ENCODE data around the gene RAB8B.

Gene RAB8B

GRCh38 chr15:63156755-63157117, 32.7 kb upstream of the RAB8B start (continued):
- TF ChIP-seq PRDM4 (tag by site-specific recombination; IDR thresholded peaks at IDR 0.05): peak; percentile 55; the same call in 1 of the 2 replicates
- TF ChIP-seq, protein P1, sequence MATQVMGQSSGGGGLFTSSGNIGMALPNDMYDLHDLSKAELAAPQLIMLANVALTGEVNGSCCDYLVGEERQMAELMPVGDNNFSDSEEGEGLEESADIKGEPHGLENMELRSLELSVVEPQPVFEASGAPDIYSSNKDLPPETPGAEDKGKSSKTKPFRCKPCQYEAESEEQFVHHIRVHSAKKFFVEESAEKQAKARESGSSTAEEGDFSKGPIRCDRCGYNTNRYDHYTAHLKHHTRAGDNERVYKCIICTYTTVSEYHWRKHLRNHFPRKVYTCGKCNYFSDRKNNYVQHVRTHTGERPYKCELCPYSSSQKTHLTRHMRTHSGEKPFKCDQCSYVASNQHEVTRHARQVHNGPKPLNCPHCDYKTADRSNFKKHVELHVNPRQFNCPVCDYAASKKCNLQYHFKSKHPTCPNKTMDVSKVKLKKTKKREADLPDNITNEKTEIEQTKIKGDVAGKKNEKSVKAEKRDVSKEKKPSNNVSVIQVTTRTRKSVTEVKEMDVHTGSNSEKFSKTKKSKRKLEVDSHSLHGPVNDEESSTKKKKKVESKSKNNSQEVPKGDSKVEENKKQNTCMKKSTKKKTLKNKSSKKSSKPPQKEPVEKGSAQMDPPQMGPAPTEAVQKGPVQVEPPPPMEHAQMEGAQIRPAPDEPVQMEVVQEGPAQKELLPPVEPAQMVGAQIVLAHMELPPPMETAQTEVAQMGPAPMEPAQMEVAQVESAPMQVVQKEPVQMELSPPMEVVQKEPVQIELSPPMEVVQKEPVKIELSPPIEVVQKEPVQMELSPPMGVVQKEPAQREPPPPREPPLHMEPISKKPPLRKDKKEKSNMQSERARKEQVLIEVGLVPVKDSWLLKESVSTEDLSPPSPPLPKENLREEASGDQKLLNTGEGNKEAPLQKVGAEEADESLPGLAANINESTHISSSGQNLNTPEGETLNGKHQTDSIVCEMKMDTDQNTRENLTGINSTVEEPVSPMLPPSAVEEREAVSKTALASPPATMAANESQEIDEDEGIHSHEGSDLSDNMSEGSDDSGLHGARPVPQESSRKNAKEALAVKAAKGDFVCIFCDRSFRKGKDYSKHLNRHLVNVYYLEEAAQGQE (tag by site-specific recombination; IDR thresholded peaks at IDR 0.05): no peak
- TF ChIP-seq ZNF423 (tag by site-specific recombination; IDR thresholded peaks at IDR 0.05): no peak

- CTCF ChIA-PET: interaction anchor here (0.6 to 0.7 kb wide), 2 partner anchors 187 to 992 kb away, joined by 3 read pairs; partner anchors contain the start of gene C2CD4B
- Histone ChIP-seq H3K36me3 (ENCODE audit: control insufficient read depth in 2 of 2, insufficient read depth in 1 of 2, low read length in 2 of 2) (peaks cover 11 to 24% of the 10 kb centered on the region in 2 experiments), H3K27ac (ENCODE audit: extremely low read depth, low read depth, low read length) (peak within 1 kb of the TSS; percentile 99), H3K4me3 (ENCODE audit: low read depth, low read length) (peak within 1 kb of the TSS; percentile 79), H3K9me3 (ENCODE audit: control insufficient read depth, insufficient read depth, low read depth, low read length) (no peaks in the 10 kb centered on the region), H3K4me1 (ENCODE audit: control insufficient read depth, insufficient read depth, low read length) (no peaks in the 10 kb centered on the region)
- POLR2A ChIA-PET: interaction anchor here (0.5 to 1.5 kb wide), 16 partner anchors 9 to 1594 kb away, joined by 3 to 9 read pairs (median 4); partner anchors contain the start of genes APH1B, LACTB and RAB8B
- TF ChIP-seq ZNF555 (tag by site-specific recombination; conservative IDR thresholded peaks at IDR 0.05) (no peak), WT1 (tag by site-specific recombination; IDR thresholded peaks at IDR 0.05) (peak; percentile 43; the same call in 1 of the 2 replicates), KLF7 (tag by site-specific recombination; IDR thresholded peaks at IDR 0.05; ENCODE audit: borderline replicate concordance) (peak; percentile 89), ZNF239 (tag by site-specific recombination; IDR thresholded peaks at IDR 0.05) (no peak), ZNF449 (tag by site-specific recombination; IDR thresholded peaks at IDR 0.05) (peak; percentile 98), INSM2 (tag by site-specific recombination; IDR thresholded peaks at IDR 0.05) (peak; percentile 60), ZNF664 (tag by site-specific recombination; IDR thresholded peaks at IDR 0.05) (no peak), ZNF248 (tag by site-specific recombination; IDR thresholded peaks at IDR 0.05) (no peak), ZBTB10 (tag by site-specific recombination; IDR thresholded peaks at IDR 0.05) (peak; percentile 73), ZNF423 (tag by site-specific recombination; IDR thresholded peaks at IDR 0.05) (peak; percentile 96)
- TF ChIP-seq, protein P2, sequence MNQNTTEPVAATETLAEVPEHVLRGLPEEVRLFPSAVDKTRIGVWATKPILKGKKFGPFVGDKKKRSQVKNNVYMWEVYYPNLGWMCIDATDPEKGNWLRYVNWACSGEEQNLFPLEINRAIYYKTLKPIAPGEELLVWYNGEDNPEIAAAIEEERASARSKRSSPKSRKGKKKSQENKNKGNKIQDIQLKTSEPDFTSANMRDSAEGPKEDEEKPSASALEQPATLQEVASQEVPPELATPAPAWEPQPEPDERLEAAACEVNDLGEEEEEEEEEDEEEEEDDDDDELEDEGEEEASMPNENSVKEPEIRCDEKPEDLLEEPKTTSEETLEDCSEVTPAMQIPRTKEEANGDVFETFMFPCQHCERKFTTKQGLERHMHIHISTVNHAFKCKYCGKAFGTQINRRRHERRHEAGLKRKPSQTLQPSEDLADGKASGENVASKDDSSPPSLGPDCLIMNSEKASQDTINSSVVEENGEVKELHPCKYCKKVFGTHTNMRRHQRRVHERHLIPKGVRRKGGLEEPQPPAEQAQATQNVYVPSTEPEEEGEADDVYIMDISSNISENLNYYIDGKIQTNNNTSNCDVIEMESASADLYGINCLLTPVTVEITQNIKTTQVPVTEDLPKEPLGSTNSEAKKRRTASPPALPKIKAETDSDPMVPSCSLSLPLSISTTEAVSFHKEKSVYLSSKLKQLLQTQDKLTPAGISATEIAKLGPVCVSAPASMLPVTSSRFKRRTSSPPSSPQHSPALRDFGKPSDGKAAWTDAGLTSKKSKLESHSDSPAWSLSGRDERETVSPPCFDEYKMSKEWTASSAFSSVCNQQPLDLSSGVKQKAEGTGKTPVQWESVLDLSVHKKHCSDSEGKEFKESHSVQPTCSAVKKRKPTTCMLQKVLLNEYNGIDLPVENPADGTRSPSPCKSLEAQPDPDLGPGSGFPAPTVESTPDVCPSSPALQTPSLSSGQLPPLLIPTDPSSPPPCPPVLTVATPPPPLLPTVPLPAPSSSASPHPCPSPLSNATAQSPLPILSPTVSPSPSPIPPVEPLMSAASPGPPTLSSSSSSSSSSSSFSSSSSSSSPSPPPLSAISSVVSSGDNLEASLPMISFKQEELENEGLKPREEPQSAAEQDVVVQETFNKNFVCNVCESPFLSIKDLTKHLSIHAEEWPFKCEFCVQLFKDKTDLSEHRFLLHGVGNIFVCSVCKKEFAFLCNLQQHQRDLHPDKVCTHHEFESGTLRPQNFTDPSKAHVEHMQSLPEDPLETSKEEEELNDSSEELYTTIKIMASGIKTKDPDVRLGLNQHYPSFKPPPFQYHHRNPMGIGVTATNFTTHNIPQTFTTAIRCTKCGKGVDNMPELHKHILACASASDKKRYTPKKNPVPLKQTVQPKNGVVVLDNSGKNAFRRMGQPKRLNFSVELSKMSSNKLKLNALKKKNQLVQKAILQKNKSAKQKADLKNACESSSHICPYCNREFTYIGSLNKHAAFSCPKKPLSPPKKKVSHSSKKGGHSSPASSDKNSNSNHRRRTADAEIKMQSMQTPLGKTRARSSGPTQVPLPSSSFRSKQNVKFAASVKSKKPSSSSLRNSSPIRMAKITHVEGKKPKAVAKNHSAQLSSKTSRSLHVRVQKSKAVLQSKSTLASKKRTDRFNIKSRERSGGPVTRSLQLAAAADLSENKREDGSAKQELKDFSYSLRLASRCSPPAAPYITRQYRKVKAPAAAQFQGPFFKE (tag by site-specific recombination; IDR thresholded peaks at IDR 0.05; ENCODE audit: borderline replicate concordance): no peak
- TF ChIP-seq, protein P3, sequence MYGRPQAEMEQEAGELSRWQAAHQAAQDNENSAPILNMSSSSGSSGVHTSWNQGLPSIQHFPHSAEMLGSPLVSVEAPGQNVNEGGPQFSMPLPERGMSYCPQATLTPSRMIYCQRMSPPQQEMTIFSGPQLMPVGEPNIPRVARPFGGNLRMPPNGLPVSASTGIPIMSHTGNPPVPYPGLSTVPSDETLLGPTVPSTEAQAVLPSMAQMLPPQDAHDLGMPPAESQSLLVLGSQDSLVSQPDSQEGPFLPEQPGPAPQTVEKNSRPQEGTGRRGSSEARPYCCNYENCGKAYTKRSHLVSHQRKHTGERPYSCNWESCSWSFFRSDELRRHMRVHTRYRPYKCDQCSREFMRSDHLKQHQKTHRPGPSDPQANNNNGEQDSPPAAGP (tag by site-specific recombination; IDR thresholded peaks at IDR 0.05): peak; percentile 88
Measured at GRCh38 chr15:63157118-63157843, 32.1 kb upstream of the RAB8B start, which contains the start of gene RPS27L. Gene RPS27L, minus strand, starts transcription at chr15:63157477. Its CDS starts 72 bp downstream, at chr15:63157405.
